HG03575 (cell line): Measurements from ENCODE around the gene SPDEF.

Source experiments
- ATAC-seq: cut with Tn5 transposase; IDR thresholded peaks from one replicate; pipeline ENCODE4 v1.9.1; 2021; ENCODE audit not compliant: unreplicated experiment, insufficient number of reproducible peaks, low FRiP score; ENCODE audit errors: extremely low read depth

SPDEF gene

DNA sequence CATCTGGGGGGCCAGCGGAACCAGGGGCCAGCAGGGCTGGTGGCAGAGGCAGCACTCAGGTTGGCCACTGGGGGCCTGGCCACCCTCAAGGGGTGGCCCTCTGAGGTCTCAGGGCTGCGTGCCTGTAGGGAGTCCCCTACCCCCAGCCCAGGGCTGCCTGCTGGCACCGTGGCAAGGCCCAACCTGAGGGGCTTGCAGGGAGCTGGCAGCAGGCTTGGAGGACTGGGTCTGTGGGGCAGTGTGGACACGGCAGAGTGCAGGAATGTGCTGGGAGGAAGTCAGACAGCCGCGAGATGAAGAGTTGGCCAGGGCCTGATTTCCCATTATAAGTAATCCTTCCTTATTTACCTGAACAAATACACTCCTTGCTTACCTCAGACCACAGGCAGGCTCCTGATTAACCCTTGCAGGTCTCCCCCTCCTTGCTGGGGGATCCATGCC is at the start of gene SPDEF:
TSS of gene SPDEF (minus strand) at position 299 of the 441 bp plus-strand sequence. CDS start 11,874 bp downstream, outside the sequence.
- no peak for ATAC-seq

DNA sequence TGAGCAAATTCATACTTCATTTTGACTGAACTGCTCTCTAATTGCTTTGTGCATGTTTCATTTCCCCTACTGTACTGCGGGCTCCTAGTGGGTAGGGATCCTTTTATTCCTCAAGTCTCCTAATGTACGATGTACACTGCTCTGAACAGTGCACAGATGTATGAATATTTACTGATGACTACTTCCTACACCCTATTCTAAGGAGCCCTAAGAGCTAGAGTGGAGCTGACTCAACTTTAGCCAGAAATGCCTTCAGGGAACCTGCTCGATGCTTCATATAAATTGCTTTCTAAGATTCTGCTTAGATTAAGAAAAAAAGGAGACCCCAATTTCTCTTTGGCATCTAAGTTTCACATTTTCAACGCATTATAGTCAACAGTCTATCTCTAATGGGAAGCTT is 47.6 kb upstream of the SPDEF start:
- ATAC-seq, result no peak

DNA sequence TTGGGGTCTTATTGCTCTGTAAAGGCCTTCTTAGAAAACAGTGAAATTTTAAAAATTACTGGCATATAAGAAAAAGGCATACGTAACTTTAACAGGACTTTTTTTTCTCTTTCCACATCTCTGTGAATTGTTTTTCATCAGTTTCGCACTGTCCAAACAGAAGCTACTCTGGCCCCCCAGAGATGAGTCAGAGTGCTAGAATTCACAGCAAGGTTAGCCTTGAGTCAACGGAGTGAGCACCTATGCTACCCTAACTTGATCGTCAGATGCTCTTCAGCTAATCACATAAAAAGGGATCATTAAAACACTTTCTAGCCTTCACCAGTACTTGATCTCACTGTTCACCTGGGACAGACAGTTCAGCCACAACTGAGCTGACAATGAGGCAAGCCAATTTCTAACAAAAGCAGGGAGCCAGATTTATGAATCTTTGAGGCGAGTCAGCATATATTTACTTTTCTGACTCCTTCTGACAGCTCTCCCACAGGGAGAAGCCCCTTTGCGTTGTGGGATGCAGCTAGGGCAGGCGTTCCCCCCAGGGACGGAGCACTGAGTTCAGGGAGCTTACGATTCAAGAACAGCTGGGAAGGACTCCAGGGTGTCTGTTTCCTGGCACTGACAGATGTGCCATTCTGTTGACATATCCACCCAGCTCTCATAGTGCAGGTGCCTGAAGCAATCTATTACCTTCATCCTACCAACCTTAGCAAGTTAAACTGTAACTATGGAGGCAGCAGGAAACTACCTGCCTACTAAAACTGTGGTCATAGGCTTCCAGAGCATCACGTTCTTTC is 46.4 kb upstream of the SPDEF start:
- ATAC-seq, result no peak

DNA sequence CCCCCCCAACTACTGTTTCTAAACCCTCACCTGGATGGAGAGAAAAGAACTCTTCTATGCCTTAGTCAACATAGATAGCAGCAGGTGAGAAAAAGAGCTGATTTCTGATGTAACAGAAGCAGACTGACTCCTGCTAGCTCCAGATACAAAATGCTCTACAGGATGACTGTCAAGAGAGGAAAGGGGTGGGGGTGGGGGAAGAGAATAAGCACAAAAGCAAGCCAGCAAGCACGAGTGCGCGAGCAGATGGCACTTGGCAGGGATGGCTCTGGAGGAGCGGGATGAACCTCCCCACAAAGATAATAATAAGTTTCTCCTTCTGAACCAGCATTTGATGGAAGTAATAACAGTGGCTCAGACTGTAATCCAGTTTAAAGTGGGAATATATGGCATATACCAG is 45.6 kb upstream of the SPDEF start:
- ATAC-seq, result no peak

DNA sequence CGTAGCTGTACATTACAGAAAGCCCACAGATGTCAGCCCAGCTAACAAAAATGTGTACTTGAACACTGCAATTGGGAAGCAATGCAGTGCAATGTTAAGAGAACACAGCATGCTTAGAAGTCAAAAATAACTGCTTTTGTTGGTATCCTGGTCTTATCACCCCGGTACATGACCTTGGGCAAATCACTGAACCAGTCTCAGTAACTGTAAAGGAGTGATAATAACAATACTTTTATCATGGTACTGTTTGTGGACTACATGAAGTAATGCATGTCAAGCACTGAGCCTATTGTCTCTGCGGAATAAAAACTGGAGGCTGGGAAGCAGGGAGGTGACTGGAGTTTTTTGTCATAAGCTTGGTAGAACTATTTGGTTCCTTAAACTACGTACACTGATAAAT is 44.7 kb upstream of the SPDEF start:
- ATAC-seq, result no peak

DNA sequence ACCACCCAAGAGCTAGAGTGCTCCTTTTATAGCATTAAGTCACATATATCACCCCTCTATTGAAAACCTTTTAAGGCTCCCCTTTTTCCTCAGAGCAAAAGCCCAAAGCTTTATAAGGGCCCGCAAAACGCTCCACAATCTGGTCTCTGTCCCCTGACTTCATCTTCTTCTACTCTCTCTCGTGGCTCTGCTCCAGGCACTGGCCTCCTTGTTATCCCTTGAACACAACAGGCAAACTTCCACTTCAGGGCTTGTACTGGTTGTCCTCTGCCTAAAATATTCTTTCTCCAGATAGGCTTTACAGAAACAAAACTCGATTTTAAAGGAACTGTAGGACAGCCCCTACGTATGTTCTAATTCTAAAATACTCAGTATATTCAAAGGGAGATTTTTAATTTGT is 44.0 kb upstream of the SPDEF start:
- ATAC-seq, result no peak

DNA sequence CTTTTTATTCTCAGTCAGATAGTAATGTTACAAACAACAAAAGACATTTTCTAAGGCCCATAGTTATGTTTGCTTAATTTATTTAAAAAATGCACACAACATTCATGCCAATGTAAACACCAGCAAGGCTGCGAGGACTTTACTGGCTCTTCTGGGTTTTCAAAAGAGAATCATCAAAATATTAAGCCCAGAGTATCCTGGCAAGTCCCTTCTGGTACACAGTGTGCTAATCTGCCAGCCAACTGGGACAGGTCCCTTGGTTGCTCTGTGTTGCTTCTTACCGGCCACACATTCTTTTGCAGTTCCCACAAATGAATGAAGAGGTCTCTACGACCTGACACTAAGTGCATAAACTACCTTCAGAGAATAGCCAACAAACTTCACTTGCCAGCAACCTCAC is 42.6 kb upstream of the SPDEF start:
- ATAC-seq, result no peak

DNA sequence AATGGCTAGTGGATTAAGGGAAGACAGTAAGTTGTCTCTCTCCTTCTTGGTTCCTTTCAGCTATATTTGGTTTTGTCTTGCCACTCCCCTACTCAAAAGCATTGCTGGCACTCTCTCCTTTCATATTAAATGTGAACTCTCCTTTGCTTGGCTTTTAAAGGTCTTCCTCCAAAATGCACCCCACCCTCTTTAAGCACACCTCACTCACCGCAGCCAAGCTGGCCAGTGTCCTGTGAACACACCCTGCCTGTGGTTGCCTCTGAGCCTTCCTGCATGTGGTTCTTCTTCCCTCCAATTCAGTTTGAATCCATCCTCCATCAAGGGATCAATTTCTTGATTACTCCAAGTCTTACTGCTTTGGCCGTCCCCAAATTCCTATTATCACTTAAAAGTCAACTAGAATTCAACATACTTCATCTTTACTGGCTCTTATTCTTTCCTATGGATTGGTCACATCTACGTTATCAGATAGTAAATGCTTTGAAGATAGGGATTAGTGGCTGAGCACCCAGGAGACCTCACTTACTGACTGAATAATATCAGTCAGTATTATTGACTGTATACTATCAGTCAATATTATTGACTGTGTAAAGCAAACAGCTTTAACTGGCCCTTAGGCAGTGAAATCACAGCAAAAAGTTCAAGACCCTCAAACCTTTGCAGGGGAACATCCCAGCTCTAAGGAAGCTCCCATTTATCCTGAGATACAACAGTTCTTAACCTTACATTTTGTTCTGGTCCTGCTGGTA is 41.6 kb upstream of the SPDEF start:
- no peak for ATAC-seq

DNA sequence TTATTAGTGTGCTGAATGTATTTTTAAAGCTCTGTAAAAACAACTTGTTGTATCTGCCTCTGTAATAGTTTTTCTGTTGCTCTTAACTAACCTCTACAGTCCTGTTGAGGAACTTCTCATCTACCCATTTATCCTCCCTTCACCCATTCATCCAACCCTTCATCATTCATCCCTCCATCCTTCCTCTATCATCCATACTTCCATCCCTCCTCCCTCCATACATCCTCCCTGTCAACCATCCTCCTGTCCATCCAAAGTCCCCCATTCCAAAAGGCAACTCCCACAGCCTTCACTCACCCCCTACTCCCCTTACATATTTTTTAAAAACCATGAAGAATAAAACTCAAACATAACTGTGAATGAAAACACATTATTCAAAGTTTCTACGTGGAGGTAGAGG is 40.7 kb upstream of the SPDEF start:
- no peak for ATAC-seq

DNA sequence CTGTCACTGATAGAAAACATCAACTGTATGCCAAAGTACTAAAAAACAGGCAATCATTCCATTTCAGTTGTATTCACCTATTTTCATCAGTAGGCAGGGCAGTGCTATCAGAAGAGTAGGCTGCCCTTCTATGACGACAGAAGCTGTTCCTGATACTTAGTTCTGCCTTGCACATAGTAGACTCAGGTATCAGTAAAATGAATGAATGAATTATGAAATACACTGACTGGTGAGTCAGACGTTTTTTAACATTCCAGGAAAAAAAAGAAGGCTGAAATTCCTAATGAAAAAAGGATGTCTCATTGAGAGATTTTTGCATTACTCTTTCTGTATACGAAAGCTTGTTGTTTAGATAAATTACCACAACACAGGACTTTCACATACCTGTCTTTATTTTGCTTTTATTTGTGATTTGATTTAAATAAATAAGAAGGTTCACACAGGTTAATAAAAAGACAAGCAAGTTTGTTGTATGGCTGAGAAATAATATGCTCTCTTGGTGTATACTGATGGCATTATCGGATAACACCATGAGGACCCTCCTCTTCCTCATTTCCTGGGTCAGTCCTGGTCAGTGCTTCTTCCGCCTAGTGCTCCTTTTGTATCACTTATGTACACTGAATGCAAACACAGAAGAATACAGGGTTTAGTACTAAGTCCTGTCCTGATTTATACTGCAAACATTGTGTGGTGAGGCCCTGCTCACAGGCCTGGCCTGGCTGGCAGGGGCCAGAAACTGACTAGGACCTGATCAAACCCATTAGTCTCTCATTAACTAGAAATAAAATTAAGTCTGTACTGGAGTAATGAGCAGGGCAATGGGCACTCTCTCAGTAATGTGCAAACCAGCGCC is 39.4 kb upstream of the SPDEF start:
- no peak for ATAC-seq

DNA sequence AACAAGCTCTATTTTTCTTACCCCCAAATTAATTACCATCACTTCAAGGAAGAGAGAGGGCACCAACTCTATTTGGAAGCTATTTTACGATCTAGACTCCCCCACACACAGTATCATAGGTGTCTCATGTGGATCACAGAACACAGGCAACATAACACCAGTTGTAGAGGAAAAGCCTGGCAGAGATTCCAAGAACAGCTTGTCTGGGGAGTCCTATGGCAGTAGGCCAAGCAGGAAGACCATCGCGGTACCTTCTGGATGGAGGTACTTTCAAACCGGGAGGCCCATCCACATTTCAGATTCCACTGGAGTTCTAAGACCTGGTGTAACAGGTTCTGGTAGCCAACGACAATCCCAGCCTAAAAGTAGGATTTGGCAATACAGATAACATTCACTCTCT is 37.6 kb upstream of the SPDEF start:
- no peak for ATAC-seq

DNA sequence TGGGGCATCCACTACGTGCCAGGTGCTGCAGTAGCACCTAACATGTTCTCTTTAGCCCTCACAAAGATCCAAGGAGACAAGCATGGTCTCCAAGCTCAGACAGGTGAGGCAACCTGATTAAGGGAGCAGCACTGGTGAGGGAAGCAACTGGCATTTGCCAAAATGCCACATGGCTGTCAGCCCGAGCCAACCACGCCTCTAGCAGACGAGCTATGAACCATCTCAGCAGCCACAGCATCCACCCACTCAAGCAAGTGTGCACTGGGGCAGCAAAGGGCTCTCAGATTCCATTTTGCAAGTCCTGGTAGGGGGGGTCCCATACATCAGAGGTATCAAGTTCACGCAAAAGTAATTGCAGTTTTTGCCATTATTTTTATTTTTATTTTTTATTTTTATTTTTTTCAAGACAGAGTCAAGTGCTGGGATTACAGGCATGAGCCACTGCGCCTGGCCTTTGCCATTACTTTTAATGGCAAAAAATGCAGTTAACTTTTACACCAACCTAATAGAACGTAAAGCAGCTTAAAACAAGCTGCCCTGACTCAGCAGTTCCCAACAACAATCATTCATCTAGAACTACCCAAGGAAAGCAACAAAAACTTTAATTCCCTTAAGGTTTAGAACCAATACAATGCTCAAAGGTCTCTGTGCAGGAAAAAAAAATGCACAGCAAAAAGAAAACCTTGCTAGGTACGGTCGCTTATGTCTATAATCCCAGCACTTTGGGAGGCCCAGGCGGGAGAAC is 36.3 kb upstream of the SPDEF start:
- ATAC-seq, result no peak

DNA sequence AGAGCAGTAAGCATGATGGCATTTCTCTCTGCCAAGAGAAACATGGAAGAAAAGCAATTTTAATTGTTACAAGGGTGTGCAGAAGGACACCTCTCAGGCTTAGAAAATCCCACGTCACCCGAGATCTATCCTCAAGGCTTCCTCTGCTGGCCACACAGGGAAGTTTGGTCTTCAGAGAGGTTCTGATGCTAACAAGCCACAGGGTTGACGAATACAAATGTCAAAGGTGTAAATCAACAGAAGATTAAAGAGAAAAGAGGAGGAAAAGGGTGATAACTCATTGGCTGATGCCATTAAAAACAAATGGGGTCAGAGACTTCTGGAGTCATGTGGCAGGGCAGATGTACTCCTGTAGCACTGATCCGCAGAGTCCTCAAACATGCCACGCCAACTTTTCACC is 33.6 kb upstream of the SPDEF start:
- ATAC-seq, result no peak

DNA sequence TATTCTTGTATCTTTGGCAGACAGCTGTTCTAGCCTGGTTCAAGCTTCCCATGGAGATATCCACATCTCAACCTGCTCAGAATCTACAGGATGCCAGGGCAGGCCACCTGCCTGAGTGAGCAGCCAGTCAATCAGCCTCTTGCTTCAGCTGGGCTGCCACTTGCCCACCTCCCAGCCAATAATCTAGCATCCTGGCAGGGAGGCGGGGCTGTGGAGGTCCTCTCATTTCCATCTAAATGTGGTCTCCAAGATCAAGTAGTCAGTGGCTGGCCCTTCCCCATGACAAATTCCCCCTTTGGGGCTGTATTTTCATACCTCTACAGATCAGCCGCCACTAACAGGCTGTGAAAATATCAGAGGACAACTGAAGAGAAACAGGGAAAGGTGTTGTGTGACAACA is 33.0 kb upstream of the SPDEF start:
- no peak for ATAC-seq

DNA sequence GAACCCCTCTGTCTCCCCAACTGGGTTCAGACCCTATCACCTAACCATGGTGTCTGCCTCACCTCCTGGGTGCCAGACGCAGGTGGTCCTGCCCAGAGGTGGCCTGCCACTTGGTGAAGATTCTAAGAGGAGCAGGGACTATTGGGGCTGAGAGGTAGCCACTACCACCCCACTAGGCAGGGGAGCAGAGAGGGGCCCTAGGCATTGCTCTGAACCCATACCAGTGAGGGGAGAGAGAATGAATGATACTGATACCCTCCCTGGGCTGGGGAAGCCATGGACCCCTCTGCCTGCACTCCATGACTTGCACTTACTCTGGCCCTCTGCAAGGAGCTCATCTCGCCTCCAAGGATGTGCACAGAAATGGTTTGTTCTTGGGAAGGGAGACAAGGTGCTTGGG is 31.7 kb upstream of the SPDEF start:
- ATAC-seq, result no peak

DNA sequence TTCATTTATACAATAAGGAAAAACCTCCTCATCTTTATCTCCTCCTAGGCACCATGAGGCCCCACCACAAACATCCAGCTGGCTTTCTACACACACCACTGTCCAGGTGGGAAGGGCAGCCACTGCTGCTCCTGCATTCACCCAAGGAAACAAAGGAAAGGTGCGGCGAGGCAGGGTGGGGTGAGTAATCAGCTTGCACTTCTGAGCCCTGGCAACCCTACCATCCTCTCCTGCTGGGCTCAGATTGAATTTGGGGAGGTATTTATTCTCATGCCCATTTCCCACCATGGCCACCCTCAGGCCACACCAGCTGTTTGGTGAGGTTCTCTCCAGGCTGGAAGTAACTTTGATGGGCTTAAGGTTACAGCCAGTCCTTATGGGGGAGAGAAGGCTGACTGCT is 31.2 kb upstream of the SPDEF start:
- no peak for ATAC-seq

DNA sequence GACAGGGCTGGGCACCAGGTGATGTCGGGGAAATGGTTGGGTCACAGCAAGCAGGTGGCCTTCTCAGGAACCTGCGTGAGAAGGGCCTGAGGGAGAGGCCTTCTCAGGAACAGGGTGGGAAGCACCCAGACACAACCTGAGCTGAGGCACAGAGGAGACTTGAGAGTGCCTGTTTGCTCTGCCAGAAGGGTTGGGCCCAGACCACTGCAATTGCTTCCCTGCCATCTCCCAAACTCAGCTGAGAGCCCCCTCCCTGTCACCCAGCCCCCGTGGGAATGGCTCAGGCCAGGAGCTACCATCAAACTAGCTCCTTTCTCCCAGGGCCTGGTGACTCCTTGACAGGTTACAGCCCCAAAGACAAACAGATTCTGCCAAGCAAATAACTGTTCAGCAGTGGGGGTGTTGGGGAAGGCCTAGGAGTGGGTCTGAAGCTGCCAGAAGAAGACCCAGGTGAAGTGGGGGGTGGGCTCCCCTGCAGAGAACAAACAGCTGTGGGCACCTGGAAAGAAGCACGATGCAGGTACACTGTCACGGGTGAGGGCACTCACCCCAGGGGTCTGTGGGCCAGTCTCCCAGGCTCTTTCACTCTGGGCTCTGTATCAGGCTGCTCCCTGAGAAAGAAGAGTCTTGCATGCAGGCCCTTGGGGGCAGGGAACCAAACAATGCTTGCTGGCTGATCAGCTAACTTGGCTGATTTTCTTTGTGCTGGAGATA is 30.4 kb upstream of the SPDEF start:
- ATAC-seq, result no peak

DNA sequence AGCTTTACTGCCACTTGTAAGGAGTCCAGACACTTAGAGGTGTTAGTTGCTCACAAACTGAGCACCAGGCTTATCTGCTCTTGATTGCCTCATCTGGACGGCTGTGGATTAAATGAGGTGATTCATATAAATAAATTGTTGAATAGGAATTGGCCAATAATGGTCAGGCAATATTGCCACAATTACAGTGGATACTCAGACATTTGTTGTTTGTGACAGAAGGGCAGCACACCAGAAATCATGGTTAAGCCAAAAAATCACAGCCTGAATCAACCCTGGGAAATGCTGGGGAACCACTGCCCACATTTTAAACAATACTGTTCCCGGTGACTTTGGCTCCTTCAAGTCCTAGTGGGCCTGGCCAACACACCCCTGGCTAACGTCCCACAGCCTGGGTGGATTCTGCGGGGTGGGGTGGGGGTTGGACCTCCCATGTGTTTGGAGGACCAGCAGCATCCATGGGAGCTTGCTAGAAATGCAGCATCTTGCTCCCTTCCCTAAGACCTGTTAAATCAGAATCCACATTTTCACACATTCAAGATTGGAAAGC is 29.5 kb upstream of the SPDEF start:
- ATAC-seq, result no peak
